K562 (cell line): Measurements from ENCODE around the gene PLEKHA6. TPM values are rescaled to one million over a fixed set of nuclear protein-coding genes. Genes with fewer than 3 reads are reported as not detected.

Experiments used
- ATF6 ChIP-seq: sonication (generic); formaldehyde crosslinking; IDR thresholded peaks from 2 replicates; pipeline ENCODE4 v1.4.0; 2020; ENCODE audit warnings: mild to moderate bottlenecking, missing genetic modification reagents
- CHD2 ChIP-seq: IDR thresholded peaks from 2 replicates; pipeline ENCODE4 v1.6.1; 2011; ENCODE audit warnings: low read depth, low read length
- DEAF1 ChIP-seq: fragments of 450-650 bp; formaldehyde crosslinking; IDR thresholded peaks from 2 replicates; pipeline ENCODE4 v1.4.0; 2020; ENCODE audit warnings: mild to moderate bottlenecking, moderate library complexity
- EGR1 ChIP-seq: fragments of 450-650 bp; conservative IDR thresholded peaks from 2 replicates; pipeline ENCODE4 v1.6.1; 2017; ENCODE audit warnings: mild to moderate bottlenecking
- KDM4B ChIP-seq, 2 experiments: fragments of 450-650 bp in 1 of 2; sonication (generic) in 1 of 2; IDR thresholded peaks; 2 replicates each; pipeline ENCODE4 v1.6.1; 2016 to 2017; ENCODE audit warnings: borderline replicate concordance in 2 of 2, antibody characterized with exemption in 1 of 2, low read depth in 1 of 2, mild to moderate bottlenecking in 1 of 2
- MYNN ChIP-seq, 2 experiments: sonication (generic); formaldehyde crosslinking in 1 of 2; IDR thresholded peaks; 2 replicates each; pipeline versions ENCODE4 v1.5.0 to v1.6.1; 2016 to 2020; ENCODE audit warnings: antibody characterized with exemption in 1 of 2, missing genetic modification reagents in 1 of 2
- OTX1 ChIP-seq: fragments of 450-650 bp; formaldehyde crosslinking; IDR thresholded peaks from 2 replicates; pipeline ENCODE4 v1.4.0; 2022; ENCODE audit warnings: mild to moderate bottlenecking
- POU5F1 ChIP-seq: fragments of 150-350 bp; IDR thresholded peaks from 2 replicates; pipeline ENCODE4 v1.6.1; 2014; ENCODE audit warnings: borderline replicate concordance, low read length, low read depth, mild to moderate bottlenecking; ENCODE audit not compliant: partially characterized antibody
- PRDM10 ChIP-seq: fragments of 450-650 bp; IDR thresholded peaks from 2 replicates; pipeline ENCODE4 v1.6.1; 2018; ENCODE audit not compliant: partially characterized antibody
- RBBP5 ChIP-seq: fragments of 200-600 bp; sonication (generic); IDR thresholded peaks from 2 replicates; pipeline ENCODE4 v1.6.1; 2012; ENCODE audit warnings: borderline replicate concordance, mild to moderate bottlenecking, low read length, control low read depth, inconsistent platforms; ENCODE audit not compliant: insufficient read depth, poor library complexity, severe bottlenecking
- RBM25 ChIP-seq: fragments of 200-400 bp; formaldehyde crosslinking; IDR thresholded peaks from 2 replicates; pipeline ENCODE4 v1.6.1; 2018; ENCODE audit warnings: low read length, low read depth, moderate library complexity; ENCODE audit not compliant: severe bottlenecking
- SMAD4 ChIP-seq: fragments of 250-450 bp; sonication (Bioruptor Pico); conservative IDR thresholded peaks from 2 replicates; pipeline ENCODE4 v1.8.0; 2021; ENCODE audit warnings: inconsistent platforms, mild to moderate bottlenecking, moderate library complexity
- SMARCA5 ChIP-seq: fragments of 450-650 bp; IDR thresholded peaks from 2 replicates; pipeline ENCODE4 v1.6.1; 2016
- ZNF175 ChIP-seq: fragments of 200-800 bp; sonication (Bioruptor generic); IDR thresholded peaks from 2 replicates; pipeline ENCODE4 v1.6.1; 2016; ENCODE audit warnings: low read depth, mild to moderate bottlenecking, missing genetic modification characterization, missing compliant biosample characterization
- ZNF431 ChIP-seq: sonication (generic); formaldehyde crosslinking; IDR thresholded peaks from 2 replicates; pipeline ENCODE4 v1.8.0; 2022; ENCODE audit warnings: mild to moderate bottlenecking, missing genetic modification reagents
- ZNF449 ChIP-seq: fragments of 250-450 bp; sonication (Bioruptor Pico); IDR thresholded peaks from 2 replicates; pipeline ENCODE4 v1.8.0; 2022; ENCODE audit warnings: moderate library complexity, mild to moderate bottlenecking, inconsistent platforms
- ZNF740 ChIP-seq, 3 experiments: fragments of 200-800 bp in 1 of 3; sonication (Bioruptor generic) in 1 of 3; sonication (generic) in 1 of 3; formaldehyde crosslinking in 1 of 3; IDR thresholded peaks; 2 replicates each; pipeline versions ENCODE4 v1.6.1 to v1.8.0; 2016 to 2022; ENCODE audit warnings: mild to moderate bottlenecking in 2 of 3, missing compliant biosample characterization in 2 of 3, missing genetic modification characterization in 2 of 3, missing genetic modification reagents in 1 of 3
- ZNF830 ChIP-seq: fragments of 250-450 bp; sonication (Bioruptor Pico); IDR thresholded peaks from 2 replicates; pipeline ENCODE4 v1.5.0; 2021; ENCODE audit warnings: mild to moderate bottlenecking
- polyA plus RNA-seq, 8 experiments: library from polyadenylated mRNA; depleted of rRNA in 4 of 8; stranded (reverse) in 5 of 8; unstranded in 3 of 8; fragments of >200 nt; fragmentation: Nextera tagmentation in 2 of 8; fragmentation: Illumina TruSeq in 1 of 8; extraction: Ambion mirVana in 2 of 8; extraction: Trizol in 1 of 8; gene quantifications; 2 replicates each; pipeline versions ENCODE4 v1.2.1 to v1.2.3, GENCODE V29; 2011 to 2014; ENCODE audit warnings: inconsistent platforms in 1 of 8, missing spikeins in 1 of 8
- total RNA-seq, 7 experiments: library from RNA; depleted of rRNA in 6 of 7; stranded (reverse); fragments of >200 nt in 6 of 7; fragmentation: Illumina TruSeq in 2 of 7; extraction: Trizol in 2 of 7; gene quantifications; 2 replicates each; pipeline versions ENCODE4 v1.2.1 to v1.2.3, GENCODE V29; 2011 to 2021; ENCODE audit warnings: low replicate concordance in 1 of 7

PLEKHA6 gene
- total and polyA plus RNA-seq, 9 of the 15 experiments (the other 6 are each of a cell fraction or from before 2014, with no cell fraction given), result under 0.01 to 0.33 (median 0.01) TPM; not detected in 4

- 0 out of 2 replicates have a peak, but pooled peaks have one; percentile 30 for TF ChIP-seq ATF6 (CRISPR knock-in tag)
- TF ChIP-seq KDM4B (IDR thresholded peaks at IDR 0.05; ENCODE audit: borderline replicate concordance in 2 of 2, low read depth in 1 of 2), result no peak
- TF ChIP-seq OTX1, result no peak
- TF ChIP-seq ZNF175 (CRISPR knock-in tag), result no peak
- no peak for TF ChIP-seq SMAD4 (CRISPR knock-in tag)
- no peak for TF ChIP-seq SMARCA5
- TF ChIP-seq RBM25, result no peak
- TF ChIP-seq EGR1, result no peak
- TF ChIP-seq DEAF1 (CRISPR knock-in tag), result no peak
- no peak for TF ChIP-seq ZNF830
- TF ChIP-seq CHD2, result no peak
- TF ChIP-seq RBBP5, result no peak
- TF ChIP-seq POU5F1, result no peak
- TF ChIP-seq ZNF431 (CRISPR knock-in tag), result no peak
- TF ChIP-seq ZNF449 (CRISPR knock-in tag), result no peak
- peak; percentile 49 for TF ChIP-seq PRDM10
- TF ChIP-seq ZNF740 (CRISPR knock-in tag; IDR thresholded peaks at IDR 0.05), result no peak
- TF ChIP-seq ZNF740 (tag; IDR thresholded peaks at IDR 0.05), result no peak
- no peak for TF ChIP-seq MYNN (IDR thresholded peaks at IDR 0.05)
- TF ChIP-seq MYNN (CRISPR knock-in tag; IDR thresholded peaks at IDR 0.05), result no peak
These were observed 48.4 kb upstream of the PLEKHA6 start (continued) for GRCh38 chr1:204408074-204408507.
